HepG2 (cell line): ENCODE data around the gene PLIN3. TPM values are rescaled to one million over a fixed set of nuclear protein-coding genes. Genes with fewer than 3 reads are reported as not detected.
A peak's percentile ranks its signal among the peaks of the same experiment; 100 is the strongest.

Experiments used
- ATF7-NPFF ChIP-seq: sonication (generic); formaldehyde crosslinking; IDR thresholded peaks from 2 replicates; pipeline ENCODE4 v1.8.1; 2023; ENCODE audit warnings: mild to moderate bottlenecking, low read depth, missing genetic modification reagents, moderate library complexity
- BRCA1 ChIP-seq: sonication (generic); formaldehyde crosslinking; IDR thresholded peaks from 2 replicates; pipeline ENCODE4 v1.4.0; 2020; ENCODE audit warnings: missing genetic modification reagents
- DMTF1 ChIP-seq: sonication (generic); formaldehyde crosslinking; IDR thresholded peaks from 2 replicates; pipeline ENCODE4 v1.4.0; 2020; ENCODE audit warnings: mild to moderate bottlenecking, missing genetic modification reagents
- DNMT1 ChIP-seq: sonication (generic); formaldehyde crosslinking; IDR thresholded peaks from 2 replicates; pipeline ENCODE4 v1.5.1; 2020; ENCODE audit warnings: mild to moderate bottlenecking, missing genetic modification reagents
- E2F2 ChIP-seq: sonication (generic); formaldehyde crosslinking; IDR thresholded peaks from 2 replicates; pipeline ENCODE4 v1.4.0; 2020; ENCODE audit warnings: missing genetic modification reagents, borderline replicate concordance
- ERF ChIP-seq: IDR thresholded peaks from 2 replicates; pipeline ENCODE4 v1.6.1; 2018; ENCODE audit warnings: missing biosample characterization, missing genetic modification reagents
- FOXA3 ChIP-seq: IDR thresholded peaks from 2 replicates; pipeline ENCODE4 v1.6.1; 2016; ENCODE audit warnings: missing genetic modification reagents, missing compliant biosample characterization
- MTF2 ChIP-seq: sonication (generic); formaldehyde crosslinking; IDR thresholded peaks from 2 replicates; pipeline ENCODE4 v1.5.0; 2020; ENCODE audit warnings: missing genetic modification reagents, borderline replicate concordance
- NCOR1 ChIP-seq: fragments of 200-600 bp; sonication (generic); IDR thresholded peaks from 2 replicates; pipeline ENCODE4 v1.7.0; 2017; ENCODE audit warnings: antibody characterized with exemption, low read length, borderline replicate concordance
- NFKB2 ChIP-seq: sonication (generic); formaldehyde crosslinking; IDR thresholded peaks from 2 replicates; pipeline ENCODE4 v1.4.0; 2020; ENCODE audit warnings: missing genetic modification reagents, borderline replicate concordance
- NR2F2 ChIP-seq: IDR thresholded peaks from 2 replicates; pipeline ENCODE4 v1.6.1; 2012; ENCODE audit warnings: low read depth, inconsistent platforms, borderline replicate concordance
- PHF5A ChIP-seq: IDR thresholded peaks from one replicate; pipeline ENCODE4 v1.6.1; 2018; ENCODE audit warnings: low read depth, missing genetic modification reagents; ENCODE audit not compliant: unreplicated experiment
- PITX1 ChIP-seq: sonication (generic); formaldehyde crosslinking; IDR thresholded peaks from 2 replicates; pipeline ENCODE4 v1.5.1; 2020; ENCODE audit warnings: mild to moderate bottlenecking, missing genetic modification reagents
- RXRB ChIP-seq: IDR thresholded peaks from 2 replicates; pipeline ENCODE4 v1.6.1; 2016; ENCODE audit warnings: borderline replicate concordance, missing genetic modification reagents, missing compliant biosample characterization
- ZBTB33 ChIP-seq: sonication (generic); formaldehyde crosslinking; IDR thresholded peaks from 2 replicates; pipeline ENCODE4 v1.4.0; 2020; ENCODE audit warnings: missing genetic modification reagents
- ZFP91 ChIP-seq: sonication (generic); formaldehyde crosslinking; IDR thresholded peaks from 2 replicates; pipeline ENCODE4 v1.9.0; 2022; ENCODE audit warnings: missing genetic modification reagents, mild to moderate bottlenecking, borderline replicate concordance
- ZNF282 ChIP-seq: fragments of 450-650 bp; IDR thresholded peaks from 2 replicates; pipeline ENCODE4 v1.6.1; 2018; ENCODE audit not compliant: partially characterized antibody
- ZNF317 ChIP-seq: sonication (generic); formaldehyde crosslinking; IDR thresholded peaks from 2 replicates; pipeline ENCODE4 v1.5.0; 2020; ENCODE audit warnings: mild to moderate bottlenecking, missing genetic modification reagents
- ZNF333 ChIP-seq: sonication (generic); formaldehyde crosslinking; IDR thresholded peaks from 2 replicates; pipeline ENCODE4 v1.4.0; 2020; ENCODE audit warnings: mild to moderate bottlenecking, missing genetic modification reagents, borderline replicate concordance
- ZNF589 ChIP-seq: sonication (generic); formaldehyde crosslinking; conservative IDR thresholded peaks from 2 replicates; pipeline ENCODE4 v1.8.0; 2022; ENCODE audit warnings: mild to moderate bottlenecking, moderate library complexity, missing genetic modification reagents
- ZNF747 ChIP-seq: sonication (generic); formaldehyde crosslinking; IDR thresholded peaks from 2 replicates; pipeline ENCODE4 v1.8.1; 2023; ENCODE audit warnings: missing genetic modification reagents, mild to moderate bottlenecking, borderline replicate concordance
- ZNF782 ChIP-seq: sonication (generic); formaldehyde crosslinking; IDR thresholded peaks from 2 replicates; pipeline ENCODE4 v1.4.0; 2020; ENCODE audit warnings: missing genetic modification reagents, mild to moderate bottlenecking, borderline replicate concordance
- ZNF850 ChIP-seq: sonication (generic); formaldehyde crosslinking; conservative IDR thresholded peaks from 2 replicates; pipeline ENCODE4 v1.9.0; 2021; ENCODE audit warnings: mild to moderate bottlenecking, missing genetic modification reagents
- polyA plus RNA-seq, 8 experiments: library from polyadenylated mRNA; depleted of rRNA in 3 of 8; stranded (reverse) in 7 of 8; unstranded in 1 of 8; fragments of >200 nt; fragmentation: Illumina TruSeq in 4 of 8; extraction: Trizol in 4 of 8; gene quantifications; 2 replicates each; pipeline versions ENCODE4 v1.2.1 to v1.2.3, GENCODE V29; 2011 to 2016; ENCODE audit warnings: low read depth in 4 of 8, missing spikeins in 1 of 8, mixed read lengths in 1 of 8; ENCODE audit not compliant: insufficient read depth in 1 of 8
- total RNA-seq, 5 experiments: library from RNA; depleted of rRNA; stranded (reverse); fragments of >200 nt; fragmentation: Illumina TruSeq; extraction: Trizol; gene quantifications; 2 replicates each; pipeline ENCODE4 v1.2.3, GENCODE V29; 2016; ENCODE audit warnings: low read depth in 1 of 5

Gene PLIN3
- total and polyA plus RNA-seq, 2 of the 13 experiments (the other 11 are each of a cell fraction or from before 2014, with no cell fraction given), result 49.3 to 57.9 TPM

- TF ChIP-seq FOXA3 (CRISPR knock-in tag), result peak; percentile 74; the same call in 1 of the 2 replicates
- TF ChIP-seq E2F2 (CRISPR knock-in tag), result no peak
- TF ChIP-seq ZNF317 (CRISPR knock-in tag), result 0 out of 2 replicates have a peak, but pooled peaks have one; percentile 20
- peak; percentile 75 for TF ChIP-seq RXRB (CRISPR knock-in tag)
- no peak for TF ChIP-seq DMTF1 (CRISPR knock-in tag)
- TF ChIP-seq ZNF747, result peak; percentile 27; the same call in 1 of the 2 replicates
- TF ChIP-seq NFKB2 (CRISPR knock-in tag), result no peak
- no peak for TF ChIP-seq DNMT1 (CRISPR knock-in tag)
- no peak for TF ChIP-seq ZNF782 (CRISPR knock-in tag)
- TF ChIP-seq PITX1 (CRISPR knock-in tag), result peak; percentile 92
- peak; percentile 71; the same call in 1 of the 2 replicates for TF ChIP-seq ZNF589 (CRISPR knock-in tag)
- no peak for TF ChIP-seq ZNF282
- 0 out of 2 replicates have a peak, but pooled peaks have one; percentile 64 for TF ChIP-seq BRCA1 (CRISPR knock-in tag)
- peak; percentile 72; the same call in 1 of the 2 replicates for TF ChIP-seq ERF (CRISPR knock-in tag)
- no peak for TF ChIP-seq MTF2 (CRISPR knock-in tag)
- TF ChIP-seq NCOR1, result peak; percentile 57; the same call in 1 of the 2 replicates
- TF ChIP-seq NR2F2, result no peak
- peak; percentile 70 for TF ChIP-seq ZFP91 (CRISPR knock-in tag)
- no peak for TF ChIP-seq ATF7-NPFF (CRISPR knock-in tag)
- TF ChIP-seq ZBTB33 (CRISPR knock-in tag), result peak; percentile 77
- peak; percentile 85 for TF ChIP-seq PHF5A (CRISPR knock-in tag)
- no peak for TF ChIP-seq ZNF850
- TF ChIP-seq ZNF333, result no peak
Observed at GRCh38 chr19:4870025-4870700, 2.7 kb upstream of the PLIN3 start (continued).
